ENCODE results near the gene OLFM4.

Gene OLFM4

DNA sequence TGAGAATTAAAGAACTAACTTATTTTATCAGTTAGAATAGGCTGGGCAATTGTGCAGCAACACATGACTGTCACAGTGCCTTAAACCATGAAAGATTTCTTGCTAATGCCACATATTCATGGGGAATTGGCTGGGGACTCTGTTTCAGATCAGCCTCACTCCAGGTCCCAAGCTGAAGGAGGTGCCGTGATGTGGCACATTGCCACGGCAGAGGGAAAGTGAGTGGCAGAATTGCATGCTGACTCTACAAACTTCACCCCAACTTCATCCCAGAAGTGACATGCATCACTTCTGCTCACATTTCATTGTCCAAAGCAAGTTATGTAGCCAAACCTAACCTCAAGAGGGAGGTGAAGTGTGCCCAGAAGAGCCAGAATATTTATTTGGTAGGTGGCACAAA lies 37.8 kb downstream of the OLFM4 start:
- DNase-seq (ENCODE audit: low read depth) = no peak
- H3K4me3 ChIP-seq (ENCODE audit: low read length) = no peak overlapping the region

GRCh38 chr13:53068585-53069520 lies 40.2 kb downstream of the OLFM4 start:
- H3K4me3 ChIP-seq (ENCODE audit: low read length) = no peak overlapping the region
- no peak for TF ChIP-seq CTCF (conservative IDR thresholded peaks at IDR 0.05; ENCODE audit: low read depth, low read length)
- DNase-seq (ENCODE audit: low read depth) = no peak

More for the DNA sequence above, 37.8 kb downstream of the OLFM4 start:
- no peak for TF ChIP-seq CTCF (conservative IDR thresholded peaks at IDR 0.05; ENCODE audit: low read depth, low read length)

DNA sequence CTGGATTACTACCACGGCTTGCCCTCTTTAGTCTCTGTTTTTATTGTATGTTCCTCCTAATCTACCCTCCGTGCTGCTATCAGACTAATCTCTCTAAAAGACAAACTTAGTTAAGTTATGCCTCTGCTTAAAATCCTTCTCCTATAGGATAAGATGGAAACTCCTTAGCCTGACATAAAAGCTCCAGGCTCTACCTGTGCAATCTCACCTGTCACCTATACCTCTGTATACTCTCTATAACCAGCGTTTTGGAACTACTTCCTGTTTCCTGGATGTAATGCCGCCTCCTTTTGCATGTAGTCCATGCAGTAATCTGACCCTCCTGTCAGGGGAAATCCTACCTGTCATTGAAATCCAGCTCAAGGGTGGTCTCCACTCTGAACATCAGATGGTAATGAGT lies 41.2 kb downstream of the OLFM4 start:
- TF ChIP-seq CTCF (conservative IDR thresholded peaks at IDR 0.05; ENCODE audit: low read depth, low read length) = no peak
- no peak overlapping the region for H3K4me3 ChIP-seq (ENCODE audit: low read length)
- DNase-seq (ENCODE audit: low read depth) = no peak

- DNase-seq (ENCODE audit: low read depth) = no peak
- TF ChIP-seq CTCF (conservative IDR thresholded peaks at IDR 0.05; ENCODE audit: low read depth, low read length) = no peak
- no peak overlapping the region for H3K4me3 ChIP-seq (ENCODE audit: low read length)
Observed at GRCh38 chr13:53073711-53074110, 45.1 kb downstream of the OLFM4 start.

- no peak for TF ChIP-seq CTCF (conservative IDR thresholded peaks at IDR 0.05; ENCODE audit: low read depth, low read length)
Observed at GRCh38 chr13:53074114-53074513, 45.5 kb downstream of the OLFM4 start.

GRCh38 chr13:53075356-53076041 lies 46.9 kb downstream of the OLFM4 start:
- DNase-seq (ENCODE audit: low read depth) = no peak
- H3K4me3 ChIP-seq (ENCODE audit: low read length) = no peak overlapping the region
- no peak for TF ChIP-seq CTCF (conservative IDR thresholded peaks at IDR 0.05; ENCODE audit: low read depth, low read length)

More at GRCh38 chr13:53074114-53074513, 45.5 kb downstream of the OLFM4 start:
- H3K4me3 ChIP-seq (ENCODE audit: low read length) = no peak overlapping the region
- no peak for DNase-seq (ENCODE audit: low read depth)
